ENCODE data around the gene MON2. TPM values are rescaled to one million over a fixed set of nuclear protein-coding genes. Genes with fewer than 3 reads are reported as not detected.

The MON2 gene
- 10 to 100 TPM; 44.7 to 45.4 TPM for total RNA-seq

GRCh38 chr12:62466594-62467491, at the start of gene MON2:
Gene MON2, plus strand, starts transcription at chr12:62466826. Its CDS starts 382 bp downstream, at chr12:62467208.

Small RNA genes lying within 50 kb of the gene (microRNA-seq; reads per million reads assigned to microRNA genes)
- gene MIRLET7I (ENCODE audit: borderline microRNAs expressed, borderline replicate concordance) = 104,845 reads per million, percentile 99 among the genes with 10 or more reads in this experiment

Other genes starting within 250 kb of the MON2 start
- 100 to 1,000 TPM; 161 to 171 TPM for gene USP15, start 206.4 kb upstream of the MON2 start, total RNA-seq

Measured in activated naive CD4-positive, alpha-beta T cell treated with anti-CD3 and anti-CD28 coated beads, Interleukin-2, amount 10 ng/mL, durations not matched to agents 5 hours and 36 hours (primary cell).